Measurements from ENCODE around the gene DUSP9.
"Not testable (repeated sequence)": the region's sequence is repeated elsewhere in the genome, so short reads cannot be mapped to it uniquely, and the experiment has no call there.

The DUSP9 gene

DNA sequence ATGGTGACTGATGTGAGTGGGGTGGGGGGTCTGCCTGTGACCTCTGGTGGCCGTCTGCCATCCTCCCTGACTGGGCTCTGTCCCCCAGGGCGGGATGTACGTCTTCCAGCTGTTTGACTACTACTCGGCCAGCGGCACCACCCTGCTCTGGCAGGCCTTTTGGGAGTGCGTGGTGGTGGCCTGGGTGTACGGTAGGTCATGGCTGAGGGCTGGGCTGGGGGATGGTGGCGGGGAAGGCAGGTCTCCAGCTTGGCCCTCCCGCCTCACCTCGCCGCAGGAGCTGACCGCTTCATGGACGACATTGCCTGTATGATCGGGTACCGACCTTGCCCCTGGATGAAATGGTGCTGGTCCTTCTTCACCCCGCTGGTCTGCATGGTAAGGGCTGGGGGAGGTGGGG is 47.3 kb downstream of the DUSP9 start:
- DNase-seq: not testable (repeated sequence)

DNA sequence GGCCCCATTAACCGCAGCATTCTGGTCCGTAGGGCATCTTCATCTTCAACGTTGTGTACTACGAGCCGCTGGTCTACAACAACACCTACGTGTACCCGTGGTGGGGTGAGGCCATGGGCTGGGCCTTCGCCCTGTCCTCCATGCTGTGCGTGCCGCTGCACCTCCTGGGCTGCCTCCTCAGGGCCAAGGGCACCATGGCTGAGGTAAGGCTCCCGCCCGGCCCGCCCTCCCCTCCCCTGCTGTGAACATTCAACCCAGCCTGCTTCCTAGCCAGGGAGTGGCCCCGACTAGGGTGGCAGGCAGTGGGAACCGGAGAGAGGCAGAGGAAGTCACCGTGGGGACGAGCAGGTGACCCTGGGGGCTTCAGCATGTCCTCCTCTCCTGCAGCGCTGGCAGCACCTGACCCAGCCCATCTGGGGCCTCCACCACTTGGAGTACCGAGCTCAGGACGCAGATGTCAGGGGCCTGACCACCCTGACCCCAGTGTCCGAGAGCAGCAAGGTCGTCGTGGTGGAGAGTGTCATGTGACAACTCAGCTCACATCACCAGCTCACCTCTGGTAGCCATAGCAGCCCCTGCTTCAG is 47.8 kb downstream of the DUSP9 start:
- DNase-seq: no peak

DNA sequence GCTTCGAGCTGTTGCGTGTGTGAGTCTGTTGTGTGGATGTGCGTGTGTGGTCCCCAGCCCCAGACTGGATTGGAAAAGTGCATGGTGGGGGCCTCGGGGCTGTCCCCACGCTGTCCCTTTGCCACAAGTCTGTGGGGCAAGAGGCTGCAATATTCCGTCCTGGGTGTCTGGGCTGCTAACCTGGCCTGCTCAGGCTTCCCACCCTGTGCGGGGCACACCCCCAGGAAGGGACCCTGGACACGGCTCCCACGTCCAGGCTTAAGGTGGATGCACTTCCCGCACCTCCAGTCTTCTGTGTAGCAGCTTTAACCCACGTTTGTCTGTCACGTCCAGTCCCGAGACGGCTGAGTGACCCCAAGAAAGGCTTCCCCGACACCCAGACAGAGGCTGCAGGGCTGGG is 49.1 kb downstream of the DUSP9 start:
- no peak for DNase-seq

DNA sequence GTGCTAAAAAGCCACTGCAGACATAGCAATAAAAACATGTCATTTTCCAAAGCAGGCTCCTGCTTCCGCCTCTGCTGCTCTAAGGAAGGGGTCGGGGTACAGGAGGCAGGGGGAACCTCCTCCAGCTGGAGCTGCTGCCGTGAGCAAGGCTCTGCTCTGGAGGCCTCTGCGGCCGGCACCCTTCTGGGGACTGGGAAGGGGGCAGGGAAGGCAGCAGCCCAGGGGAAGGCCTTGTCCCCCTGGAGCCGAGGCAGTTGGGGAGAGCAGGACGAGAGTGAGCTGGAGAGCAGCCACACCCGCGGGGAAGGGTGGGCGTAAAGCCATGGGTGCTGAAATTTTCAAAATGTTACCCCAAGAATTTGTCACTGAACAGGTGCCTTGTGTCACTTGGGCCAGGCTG is 49.5 kb downstream of the DUSP9 start:
- DNase-seq: not testable (repeated sequence)

DNA sequence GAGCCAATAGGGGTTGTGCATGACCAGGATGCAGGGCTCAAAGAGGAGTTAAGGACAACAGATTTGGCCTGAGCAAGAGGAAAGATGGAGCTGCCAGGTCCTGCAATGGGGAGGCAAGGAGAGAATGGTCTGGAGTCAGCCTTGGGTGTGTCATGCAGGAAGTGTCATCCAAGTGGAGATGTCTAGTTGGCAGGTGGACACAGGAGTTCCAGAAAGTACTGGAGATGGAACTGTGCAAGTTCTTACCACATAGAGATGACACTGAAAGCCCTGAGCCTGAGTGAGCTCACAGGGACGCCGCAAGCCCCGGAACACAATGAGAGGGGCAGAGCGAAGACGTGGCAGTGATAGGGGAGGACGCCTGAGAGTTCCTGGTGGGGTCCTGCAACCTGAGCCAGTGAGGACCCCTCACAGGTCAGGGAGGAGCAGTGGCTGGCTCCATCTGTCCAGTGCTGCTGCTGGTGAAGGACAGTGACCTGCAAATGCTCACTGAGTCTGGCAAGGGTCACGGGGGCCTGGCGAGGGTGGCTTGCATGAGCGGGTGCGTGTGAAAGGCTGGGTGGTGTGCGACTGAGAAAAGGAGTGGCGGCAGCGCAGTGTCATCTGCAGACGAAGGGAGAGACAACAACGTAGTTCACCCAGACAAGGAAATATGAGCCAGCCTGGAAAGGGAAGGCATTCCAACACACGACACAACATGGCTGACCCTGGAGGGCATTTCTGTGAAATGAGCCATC is 50.2 kb downstream of the DUSP9 start:
- not testable (repeated sequence) for DNase-seq

DNA sequence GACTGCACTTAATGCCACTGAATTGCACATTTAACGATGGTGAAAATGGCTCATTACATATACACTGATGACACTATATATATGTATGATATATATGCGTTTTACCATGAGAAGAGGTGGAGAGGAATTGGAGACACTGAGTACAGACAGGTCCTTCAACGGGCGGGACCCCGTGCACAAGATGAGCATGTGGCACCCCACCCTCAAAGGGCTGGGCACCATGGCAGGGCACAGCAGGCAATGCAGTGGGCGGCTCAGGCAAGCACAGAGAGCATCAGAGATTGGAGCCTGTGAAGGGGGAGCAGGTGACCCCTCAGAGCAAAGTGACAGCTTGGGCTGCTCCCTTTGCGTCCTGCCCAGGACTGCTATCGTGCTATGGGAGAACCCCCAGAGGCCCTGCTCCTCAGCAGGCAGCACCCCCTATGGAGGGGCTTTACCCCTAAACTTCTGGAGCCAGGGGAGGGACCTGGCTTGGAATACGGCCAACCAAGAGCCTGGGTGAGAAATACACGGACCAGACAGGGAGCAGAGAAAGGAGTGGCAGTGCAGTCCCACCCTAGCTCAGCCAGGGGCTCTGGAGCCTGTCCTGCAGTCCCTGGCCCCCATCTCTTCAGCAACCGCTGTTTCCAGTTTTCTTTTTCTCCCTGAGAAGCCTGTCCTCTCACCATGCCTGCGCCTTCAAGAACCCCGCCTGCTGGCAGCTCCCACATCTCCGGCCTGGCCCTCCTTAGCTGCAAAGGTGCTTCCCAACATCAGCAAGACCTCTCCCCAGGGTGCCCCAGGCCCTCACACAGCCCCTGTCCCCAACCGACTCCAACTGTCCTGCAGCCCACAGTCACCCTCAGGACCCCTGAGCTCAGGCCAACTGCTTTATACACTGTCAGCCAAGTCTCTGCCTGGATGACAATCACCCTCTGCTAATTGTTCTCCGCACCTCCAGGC is 51.2 kb downstream of the DUSP9 start:
- no peak for DNase-seq

DNA sequence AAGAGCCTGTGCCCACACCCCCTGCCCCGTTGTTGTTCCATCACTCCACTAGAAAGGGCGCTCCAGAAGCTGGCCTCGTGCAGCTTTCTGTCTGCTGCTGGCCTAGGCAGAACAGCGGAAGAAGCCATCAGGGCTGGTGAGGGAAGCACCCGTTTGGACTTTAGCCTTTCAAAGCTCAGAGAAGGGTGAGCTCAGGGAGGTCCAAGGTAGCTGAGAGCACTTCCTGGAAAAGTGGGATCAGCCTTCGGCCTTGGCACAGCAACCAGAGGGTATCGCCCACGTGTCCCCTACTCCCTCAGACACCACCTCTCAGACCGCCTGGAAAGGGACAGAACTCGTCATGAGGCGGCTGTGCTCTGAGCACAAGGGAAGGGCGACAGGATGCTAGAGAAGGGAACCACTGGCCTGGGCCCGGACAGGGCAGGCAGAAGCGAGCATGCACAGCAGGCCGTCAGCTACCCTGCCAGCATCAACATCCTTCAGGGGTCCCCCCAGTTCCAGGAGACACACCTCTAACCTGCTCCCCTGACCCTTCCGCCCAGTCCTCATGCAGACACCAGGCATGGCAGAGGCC is 52.3 kb downstream of the DUSP9 start:
- DNase-seq: not testable (repeated sequence)

DNA sequence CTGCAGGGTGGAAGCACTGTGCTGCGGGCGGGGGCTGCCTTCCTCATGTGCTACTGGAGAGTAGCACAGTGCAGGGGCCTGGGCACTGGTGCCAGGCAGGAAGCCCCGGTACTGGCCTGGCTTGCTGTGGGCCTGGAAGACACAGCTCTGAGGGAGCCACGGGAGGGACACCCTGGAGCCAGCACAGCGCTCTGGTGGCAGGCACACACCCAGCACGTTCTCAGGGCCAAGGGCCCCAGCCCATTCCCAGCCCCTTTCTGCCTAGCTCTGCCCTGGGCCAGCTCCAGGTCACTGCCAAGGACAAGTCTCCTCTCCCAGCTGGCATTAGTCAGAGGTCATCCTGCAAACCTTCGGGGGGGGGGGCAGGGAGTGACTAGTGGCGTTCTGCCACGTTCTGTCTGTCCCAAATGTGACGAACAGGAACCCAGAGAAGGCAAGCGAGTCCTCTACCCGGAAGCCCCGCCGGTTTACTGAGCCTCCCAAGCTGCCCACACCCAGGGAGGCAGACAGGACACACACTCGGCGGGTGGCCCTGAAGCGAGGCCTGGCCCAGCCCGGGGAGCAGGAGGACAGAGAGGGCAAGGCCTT is 52.9 kb downstream of the DUSP9 start:
- DNase-seq: not testable (repeated sequence)

DNA sequence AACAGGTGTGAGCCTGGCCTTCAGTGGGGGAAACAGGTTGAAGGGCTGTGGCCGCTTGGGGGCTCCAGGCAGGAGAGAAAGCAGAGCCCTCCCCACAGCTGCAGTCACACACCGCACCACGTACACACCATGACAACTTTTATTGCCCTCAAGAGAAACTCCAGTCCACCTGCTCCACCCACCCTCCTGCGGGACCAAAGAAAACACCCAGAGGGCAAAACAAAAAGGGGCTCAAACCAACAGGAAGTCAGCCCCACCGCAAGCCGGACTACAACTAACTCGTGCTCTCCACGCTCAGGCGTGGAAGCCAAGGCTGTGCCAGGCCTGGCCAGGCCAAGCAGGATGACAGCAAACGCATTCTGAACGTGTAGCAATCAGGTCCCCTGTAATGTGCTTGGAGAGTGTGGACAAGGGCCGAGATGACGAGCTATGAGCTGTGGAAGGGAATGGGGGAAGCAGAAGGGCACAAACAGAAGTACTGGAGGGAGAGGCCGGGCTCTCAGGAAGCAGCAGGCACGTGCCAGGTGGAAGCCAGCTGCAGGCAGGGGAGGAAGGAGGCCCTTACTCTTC is 53.5 kb downstream of the DUSP9 start:
- no peak for DNase-seq

Data from RPMI8226 (cell line).